Chondrocyte (in vitro differentiated cells): ENCODE measurements around the gene ING1. TPM values are rescaled to one million over a fixed set of nuclear protein-coding genes. Genes with fewer than 3 reads are reported as not detected.
A peak's percentile ranks its signal among the peaks of the same experiment; 100 is the strongest.
"Not testable (repeated sequence)": the region's sequence is repeated elsewhere in the genome, so short reads cannot be mapped to it uniquely, and the experiment has no call there.

ENCODE experiments used
- DNase-seq: peaks from one replicate; pipeline ENCODE4 v3.0.0; 2021; ENCODE audit warnings: mixed read lengths, low spot score
- H3K27ac Mint-ChIP-seq: one replicate; pipeline ENCODE4 v1.8.0; 2021; ENCODE audit warnings: mild to moderate bottlenecking, moderate library complexity, mixed read lengths; ENCODE audit not compliant: unreplicated experiment
- H3K27me3 Mint-ChIP-seq: 2 replicates; pipeline ENCODE4 v1.8.0; 2021; ENCODE audit warnings: low read depth, mixed read lengths
- H3K36me3 Mint-ChIP-seq: 2 replicates; pipeline ENCODE4 v1.8.0; 2021; ENCODE audit warnings: low read depth, mixed read lengths
- H3K4me1 Mint-ChIP-seq: 2 replicates; pipeline ENCODE4 v1.8.0; 2021; ENCODE audit warnings: low read depth, mild to moderate bottlenecking, mixed read lengths
- H3K4me3 Mint-ChIP-seq: one replicate; pipeline ENCODE4 v1.8.0; 2021; ENCODE audit warnings: mild to moderate bottlenecking, moderate library complexity, mixed read lengths; ENCODE audit not compliant: unreplicated experiment
- H3K9me3 Mint-ChIP-seq: 2 replicates; pipeline ENCODE4 v1.8.0; 2021; ENCODE audit warnings: low read depth, mixed read lengths
- total RNA-seq: library from RNA; stranded (reverse); gene quantifications from 3 replicates; pipeline ENCODE4 v1.2.1, GENCODE V29; 2021
- TF ChIP-seq, protein P1 (sequence below): fragments of 200-600 bp; sonication (generic); IDR thresholded peaks from 2 replicates; pipeline ENCODE4 v1.5.0; 2021; ENCODE audit warnings: antibody characterized with exemption, mild to moderate bottlenecking, moderate library complexity

ING1 gene
- total RNA-seq, 1 donor from 2014 or later = 14.3 TPM

DNA sequence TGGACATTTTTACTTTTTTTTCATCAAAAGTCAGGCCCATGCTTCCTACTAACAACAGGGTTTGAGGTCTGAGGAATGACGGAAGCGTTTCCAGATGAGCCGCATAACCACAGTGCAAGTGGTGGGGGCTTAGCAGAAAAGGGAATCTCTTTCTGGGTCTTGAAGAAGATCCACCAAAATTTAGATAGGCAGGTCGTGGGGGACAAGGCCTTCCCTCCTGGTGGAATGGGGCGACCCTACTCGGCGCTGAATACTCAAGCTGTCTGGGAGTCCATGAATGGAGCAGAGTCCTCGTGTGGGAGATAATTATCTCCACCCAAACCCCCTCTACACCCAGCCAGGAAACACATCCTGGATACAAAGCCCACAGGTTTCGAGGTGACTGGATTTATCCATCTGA lies 44.5 kb upstream of the ING1 start:
- Mint-ChIP-seq H3K9me3 (peaks cover 8% of the 10 kb centered on the region), H3K4me3 (no peak overlapping the region), H3K27me3 (no peaks in the 10 kb centered on the region), H3K4me1 (no peaks in the 10 kb centered on the region), H3K27ac (no peak overlapping the region), H3K36me3 (peaks cover 40% of the 10 kb centered on the region)
- TF ChIP-seq, protein P1, sequence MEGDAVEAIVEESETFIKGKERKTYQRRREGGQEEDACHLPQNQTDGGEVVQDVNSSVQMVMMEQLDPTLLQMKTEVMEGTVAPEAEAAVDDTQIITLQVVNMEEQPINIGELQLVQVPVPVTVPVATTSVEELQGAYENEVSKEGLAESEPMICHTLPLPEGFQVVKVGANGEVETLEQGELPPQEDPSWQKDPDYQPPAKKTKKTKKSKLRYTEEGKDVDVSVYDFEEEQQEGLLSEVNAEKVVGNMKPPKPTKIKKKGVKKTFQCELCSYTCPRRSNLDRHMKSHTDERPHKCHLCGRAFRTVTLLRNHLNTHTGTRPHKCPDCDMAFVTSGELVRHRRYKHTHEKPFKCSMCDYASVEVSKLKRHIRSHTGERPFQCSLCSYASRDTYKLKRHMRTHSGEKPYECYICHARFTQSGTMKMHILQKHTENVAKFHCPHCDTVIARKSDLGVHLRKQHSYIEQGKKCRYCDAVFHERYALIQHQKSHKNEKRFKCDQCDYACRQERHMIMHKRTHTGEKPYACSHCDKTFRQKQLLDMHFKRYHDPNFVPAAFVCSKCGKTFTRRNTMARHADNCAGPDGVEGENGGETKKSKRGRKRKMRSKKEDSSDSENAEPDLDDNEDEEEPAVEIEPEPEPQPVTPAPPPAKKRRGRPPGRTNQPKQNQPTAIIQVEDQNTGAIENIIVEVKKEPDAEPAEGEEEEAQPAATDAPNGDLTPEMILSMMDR = no peak
- DNase-seq = no peak

DNA sequence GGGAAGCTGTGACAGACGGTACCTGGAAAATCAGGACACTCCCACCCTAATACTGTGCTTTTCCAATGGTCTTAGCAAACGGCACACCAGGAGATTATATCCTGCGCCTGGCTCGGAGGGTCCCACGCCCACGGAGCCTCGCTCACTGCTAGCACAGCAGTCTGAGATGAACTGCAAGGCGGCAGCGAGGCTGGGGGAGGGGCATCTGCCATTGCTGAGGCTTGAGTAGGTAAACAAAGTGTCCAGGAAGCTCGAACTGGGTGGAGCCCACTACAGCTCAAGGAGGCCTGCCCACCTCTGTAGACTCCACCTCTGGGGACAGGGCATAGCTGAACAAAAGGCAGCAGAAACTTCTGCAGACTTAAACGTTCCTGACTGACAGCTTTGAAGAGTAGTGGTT lies 43.7 kb upstream of the ING1 start:
- not testable (repeated sequence) for H3K27ac Mint-ChIP-seq, DNase-seq, H3K4me1 Mint-ChIP-seq, H3K4me3 Mint-ChIP-seq, H3K27me3 Mint-ChIP-seq
- H3K9me3 Mint-ChIP-seq = peaks cover 12% of the 10 kb centered on the region
- H3K36me3 Mint-ChIP-seq = peaks cover 40% of the 10 kb centered on the region

DNA sequence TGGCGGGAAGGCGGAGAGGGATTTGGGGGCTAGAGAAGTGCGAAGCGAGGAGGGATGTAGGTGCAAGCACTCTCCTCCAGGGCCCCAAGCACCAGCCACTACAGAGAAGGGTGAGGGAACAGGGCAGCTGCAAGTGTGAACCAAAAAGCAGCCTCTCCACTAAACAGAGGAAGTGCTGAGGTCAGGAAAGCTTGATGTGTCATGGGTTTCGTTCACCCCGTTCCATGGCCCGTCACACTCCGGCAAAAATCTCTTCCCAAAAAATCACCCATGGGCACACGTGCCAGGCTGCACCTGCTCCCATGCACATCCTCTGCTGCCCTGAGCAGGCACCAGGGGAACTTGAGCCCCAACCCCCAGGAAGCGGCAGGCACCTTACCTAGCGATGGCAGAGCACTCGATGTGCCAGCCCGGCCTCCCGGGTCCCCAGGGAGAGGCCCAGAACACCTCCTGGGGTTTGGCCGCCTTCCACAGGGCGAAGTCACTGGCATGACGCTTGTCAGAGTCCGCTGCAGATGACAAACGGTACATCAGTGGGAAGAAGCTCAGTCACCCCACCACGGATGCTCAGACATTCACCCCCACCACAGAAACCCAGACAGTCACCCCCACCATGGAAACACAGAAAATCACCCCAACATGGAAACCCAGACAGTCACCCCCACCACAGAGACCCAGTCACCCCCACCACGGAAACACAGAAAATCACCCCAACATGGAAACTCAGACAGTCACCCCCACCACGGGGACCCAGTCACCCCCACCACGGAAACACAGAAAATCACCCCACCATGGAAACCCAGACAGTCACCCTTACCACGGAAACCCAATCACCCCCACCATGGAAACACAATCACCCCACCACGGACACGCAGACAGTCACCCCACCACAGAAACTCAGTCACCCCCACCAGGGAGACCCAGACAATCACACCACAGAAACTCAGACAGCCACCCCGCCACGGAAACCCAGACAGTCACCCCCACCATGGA lies 36.6 kb upstream of the ING1 start:
- H3K4me1 Mint-ChIP-seq = peaks cover 9% of the 10 kb centered on the region
- H3K9me3 Mint-ChIP-seq = peaks cover 4% of the 10 kb centered on the region
- H3K4me3 Mint-ChIP-seq = no peak overlapping the region
- DNase-seq = no peak
- no peak overlapping the region for H3K27ac Mint-ChIP-seq
- H3K27me3 Mint-ChIP-seq = no peaks in the 10 kb centered on the region
- H3K36me3 Mint-ChIP-seq = peaks cover 44% of the 10 kb centered on the region
- TF ChIP-seq, protein P1 = no peak

DNA sequence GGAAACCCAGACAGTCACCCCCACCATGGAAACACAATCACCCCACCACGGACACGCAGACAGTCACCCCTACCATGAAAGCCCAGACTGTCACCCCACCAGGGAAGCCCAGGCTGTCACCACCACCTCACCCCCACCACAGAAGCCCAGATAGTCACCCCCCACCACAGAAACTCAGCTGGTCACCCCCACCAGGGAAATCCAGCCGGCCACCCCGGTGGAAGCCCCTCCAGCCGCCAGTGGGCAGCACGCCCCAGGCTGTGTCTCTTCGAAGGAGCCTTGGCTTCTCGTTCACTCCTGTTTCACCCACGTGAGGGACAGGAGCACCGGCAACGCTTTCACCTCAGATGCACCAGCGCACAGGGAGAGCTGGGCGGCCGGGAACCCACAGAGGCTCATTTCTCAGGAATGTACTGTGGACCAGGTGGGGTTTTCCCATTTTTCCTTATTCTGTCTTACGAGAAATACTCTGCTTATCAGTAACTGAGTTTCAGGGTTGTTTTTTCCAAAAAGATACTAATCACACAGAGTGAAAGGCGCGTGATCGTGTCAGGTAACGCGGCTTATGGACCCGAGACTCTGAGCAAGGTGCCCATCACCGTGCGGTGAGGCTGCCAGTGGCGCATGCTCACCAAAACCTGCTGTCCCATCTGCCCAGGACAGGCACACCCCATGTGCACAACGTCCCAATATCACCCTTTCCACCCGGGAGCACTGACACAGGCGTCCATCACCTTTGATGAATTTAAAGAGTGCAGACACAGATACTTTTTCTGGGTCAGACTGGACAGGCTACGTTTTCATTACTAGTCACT lies 35.6 kb upstream of the ING1 start:
- Mint-ChIP-seq H3K9me3 (peaks cover 4% of the 10 kb centered on the region), H3K36me3 (peaks cover 43% of the 10 kb centered on the region), H3K4me1 (peaks cover 9% of the 10 kb centered on the region), H3K4me3 (no peak overlapping the region), H3K27me3 (no peaks in the 10 kb centered on the region), H3K27ac (peak overlapping the region; percentile 1)
- TF ChIP-seq, protein P1 = no peak
- no peak for DNase-seq

DNA sequence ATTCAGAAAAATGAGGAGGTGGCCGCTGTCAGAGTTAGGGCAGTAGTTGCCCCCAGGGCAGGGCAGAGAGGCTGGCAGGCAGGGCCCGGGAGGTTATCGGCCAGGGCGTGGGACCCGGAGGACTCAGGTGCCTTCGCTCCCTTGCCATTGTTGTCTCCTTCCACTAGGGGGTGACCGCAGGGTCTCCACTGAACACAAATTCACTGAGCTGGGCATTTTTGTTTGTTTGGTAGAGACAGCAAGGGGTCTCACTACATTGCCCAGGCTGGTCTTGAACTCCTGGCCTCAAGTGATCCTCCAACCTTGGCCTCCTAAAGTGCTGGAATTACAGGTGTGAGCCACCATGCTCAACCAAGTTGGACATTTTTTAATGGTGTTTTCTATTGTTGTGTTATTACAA lies 32.6 kb upstream of the ING1 start:
- peaks cover 37% of the 10 kb centered on the region for H3K36me3 Mint-ChIP-seq
- H3K4me3 Mint-ChIP-seq = no peak overlapping the region
- H3K27me3 Mint-ChIP-seq = no peaks in the 10 kb centered on the region
- TF ChIP-seq, protein P1 = peak; percentile 72
- H3K27ac Mint-ChIP-seq = peak overlapping the region; percentile 2
- no peaks in the 10 kb centered on the region for H3K9me3 Mint-ChIP-seq
- no peak for DNase-seq
- peaks cover 9% of the 10 kb centered on the region for H3K4me1 Mint-ChIP-seq
